ENCODE results near the gene UGT1A5. TPM values are rescaled to one million over a fixed set of nuclear protein-coding genes. Genes with fewer than 3 reads are reported as not detected.

The UGT1A5 gene
- polyA plus RNA-seq, 1 experiment = not detected

DNA sequence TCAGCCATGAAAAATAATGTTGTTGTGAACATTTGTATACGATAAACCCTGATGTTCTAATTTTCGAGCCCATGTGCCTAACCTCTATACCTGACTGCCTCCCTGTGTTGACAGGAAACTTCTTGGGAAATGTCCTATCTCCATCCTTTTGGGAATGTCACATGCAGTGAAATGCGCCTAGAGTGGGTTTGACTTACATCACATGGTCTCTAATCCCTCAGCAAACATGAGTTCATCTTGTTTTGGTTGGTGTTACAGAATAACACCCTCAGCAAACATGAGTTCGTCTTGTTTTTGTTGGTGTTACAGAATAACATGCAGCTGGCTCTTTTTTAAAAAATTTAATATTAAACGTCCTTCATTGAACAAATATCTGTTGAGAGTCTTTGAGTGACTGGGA, 24.4 kb upstream of the UGT1A5 start:
- H3K4me3 ChIP-seq (ENCODE audit: low read depth, low read length) = no peak overlapping the region
- TF ChIP-seq, protein P1, sequence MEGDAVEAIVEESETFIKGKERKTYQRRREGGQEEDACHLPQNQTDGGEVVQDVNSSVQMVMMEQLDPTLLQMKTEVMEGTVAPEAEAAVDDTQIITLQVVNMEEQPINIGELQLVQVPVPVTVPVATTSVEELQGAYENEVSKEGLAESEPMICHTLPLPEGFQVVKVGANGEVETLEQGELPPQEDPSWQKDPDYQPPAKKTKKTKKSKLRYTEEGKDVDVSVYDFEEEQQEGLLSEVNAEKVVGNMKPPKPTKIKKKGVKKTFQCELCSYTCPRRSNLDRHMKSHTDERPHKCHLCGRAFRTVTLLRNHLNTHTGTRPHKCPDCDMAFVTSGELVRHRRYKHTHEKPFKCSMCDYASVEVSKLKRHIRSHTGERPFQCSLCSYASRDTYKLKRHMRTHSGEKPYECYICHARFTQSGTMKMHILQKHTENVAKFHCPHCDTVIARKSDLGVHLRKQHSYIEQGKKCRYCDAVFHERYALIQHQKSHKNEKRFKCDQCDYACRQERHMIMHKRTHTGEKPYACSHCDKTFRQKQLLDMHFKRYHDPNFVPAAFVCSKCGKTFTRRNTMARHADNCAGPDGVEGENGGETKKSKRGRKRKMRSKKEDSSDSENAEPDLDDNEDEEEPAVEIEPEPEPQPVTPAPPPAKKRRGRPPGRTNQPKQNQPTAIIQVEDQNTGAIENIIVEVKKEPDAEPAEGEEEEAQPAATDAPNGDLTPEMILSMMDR (IDR thresholded peaks at IDR 0.05; ENCODE audit: insufficient read depth, low read depth, low read length) = no peak
- H3K27me3 ChIP-seq (ENCODE audit: control insufficient read depth, insufficient read depth, low read length) = no peaks in the 10 kb centered on the region
- H3K36me3 ChIP-seq (ENCODE audit: control insufficient read depth, insufficient read depth, low read length) = no peaks in the 10 kb centered on the region
- no peak for DNase-seq (ENCODE audit: low read depth)
- ChIA-PET POLR2A (no interaction called here), CTCF (no interaction called here)

DNA sequence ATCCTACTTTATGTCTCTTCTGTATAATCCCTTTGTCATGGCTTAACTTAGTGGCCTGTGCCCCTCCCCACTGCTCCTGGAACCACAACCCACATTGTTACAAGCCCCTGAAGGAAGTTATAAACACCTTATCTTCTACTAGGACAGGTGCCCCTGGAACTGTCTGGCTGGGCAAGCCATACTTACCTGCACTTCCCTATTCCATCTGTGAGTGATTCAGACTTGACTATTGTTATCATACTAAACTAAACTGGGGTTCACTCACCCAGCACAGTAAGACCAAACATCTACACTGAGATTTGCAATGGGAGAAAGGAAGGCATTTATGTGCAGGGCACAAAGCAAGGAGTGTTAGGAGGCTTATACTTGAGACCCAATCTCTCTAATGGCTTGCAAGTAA, 23.7 kb upstream of the UGT1A5 start:
- POLR2A ChIA-PET = no interaction called here

DNA sequence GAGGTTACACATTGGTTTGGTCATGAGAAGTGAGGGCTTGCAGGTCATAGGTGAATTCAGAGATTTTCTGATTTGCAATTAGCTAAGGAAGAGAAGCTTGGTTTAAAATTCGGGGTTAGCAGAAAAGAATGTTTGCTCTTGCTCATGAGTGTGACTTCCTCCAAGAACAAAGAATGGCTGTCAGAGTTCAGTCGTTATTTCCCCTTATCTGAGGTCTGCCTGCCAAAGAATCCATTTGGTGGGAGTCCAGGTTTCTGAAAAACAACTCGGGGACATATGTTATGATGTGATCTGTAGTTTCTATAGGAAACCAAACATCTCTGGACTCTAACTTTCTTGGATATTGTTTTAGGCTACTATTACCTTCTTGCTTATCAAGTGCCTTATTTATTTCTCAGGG, 23.2 kb upstream of the UGT1A5 start:
- Histone ChIP-seq H3K36me3 (ENCODE audit: control insufficient read depth, insufficient read depth, low read length) (no peaks in the 10 kb centered on the region), H3K27me3 (ENCODE audit: control insufficient read depth, insufficient read depth, low read length) (no peaks in the 10 kb centered on the region), H3K4me3 (ENCODE audit: low read depth, low read length) (no peak overlapping the region)
- ChIA-PET POLR2A (no interaction called here), CTCF (no interaction called here)
- DNase-seq (ENCODE audit: low read depth) = no peak
- TF ChIP-seq, protein P1 (IDR thresholded peaks at IDR 0.05; ENCODE audit: insufficient read depth, low read depth, low read length) = no peak

More for the DNA sequence above, 23.7 kb upstream of the UGT1A5 start:
- H3K27me3 ChIP-seq (ENCODE audit: control insufficient read depth, insufficient read depth, low read length) = no peaks in the 10 kb centered on the region
- TF ChIP-seq, protein P1 (IDR thresholded peaks at IDR 0.05; ENCODE audit: insufficient read depth, low read depth, low read length) = no peak
- H3K36me3 ChIP-seq (ENCODE audit: control insufficient read depth, insufficient read depth, low read length) = no peaks in the 10 kb centered on the region
- H3K4me3 ChIP-seq (ENCODE audit: low read depth, low read length) = no peak overlapping the region
- no peak for DNase-seq (ENCODE audit: low read depth)
- CTCF ChIA-PET = no interaction called here

DNA sequence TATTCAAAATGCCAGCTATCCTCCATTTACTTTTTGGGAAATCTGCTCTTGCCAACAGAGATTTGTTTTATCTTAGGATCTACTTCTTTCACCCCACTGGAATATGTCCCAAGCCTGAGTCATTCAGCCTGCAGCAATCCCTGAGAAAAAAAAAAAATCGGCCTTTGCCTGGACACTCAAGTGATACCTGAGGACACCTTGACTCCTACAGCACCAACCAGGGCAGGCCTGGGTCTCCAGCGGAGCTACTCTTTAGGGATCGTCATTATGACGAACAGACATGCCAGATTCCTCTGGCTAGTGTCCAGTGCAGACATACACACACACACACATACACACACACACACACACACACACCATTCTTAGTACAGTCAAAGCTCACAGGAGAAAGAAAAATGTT, 22.3 kb upstream of the UGT1A5 start:
- ChIA-PET POLR2A (no interaction called here), CTCF (interaction anchor here (1.8 kb wide), 1 partner anchor 10 kb away, joined by 6 read pairs; no protein-coding TSS in a partner anchor)
- no peaks in the 10 kb centered on the region for H3K36me3 ChIP-seq (ENCODE audit: control insufficient read depth, insufficient read depth, low read length)
- TF ChIP-seq, protein P1 (IDR thresholded peaks at IDR 0.05; ENCODE audit: insufficient read depth, low read depth, low read length) = no peak
- no peak for DNase-seq (ENCODE audit: low read depth)
- H3K27me3 ChIP-seq (ENCODE audit: control insufficient read depth, insufficient read depth, low read length) = no peaks in the 10 kb centered on the region
- no peak overlapping the region for H3K4me3 ChIP-seq (ENCODE audit: low read depth, low read length)

DNA sequence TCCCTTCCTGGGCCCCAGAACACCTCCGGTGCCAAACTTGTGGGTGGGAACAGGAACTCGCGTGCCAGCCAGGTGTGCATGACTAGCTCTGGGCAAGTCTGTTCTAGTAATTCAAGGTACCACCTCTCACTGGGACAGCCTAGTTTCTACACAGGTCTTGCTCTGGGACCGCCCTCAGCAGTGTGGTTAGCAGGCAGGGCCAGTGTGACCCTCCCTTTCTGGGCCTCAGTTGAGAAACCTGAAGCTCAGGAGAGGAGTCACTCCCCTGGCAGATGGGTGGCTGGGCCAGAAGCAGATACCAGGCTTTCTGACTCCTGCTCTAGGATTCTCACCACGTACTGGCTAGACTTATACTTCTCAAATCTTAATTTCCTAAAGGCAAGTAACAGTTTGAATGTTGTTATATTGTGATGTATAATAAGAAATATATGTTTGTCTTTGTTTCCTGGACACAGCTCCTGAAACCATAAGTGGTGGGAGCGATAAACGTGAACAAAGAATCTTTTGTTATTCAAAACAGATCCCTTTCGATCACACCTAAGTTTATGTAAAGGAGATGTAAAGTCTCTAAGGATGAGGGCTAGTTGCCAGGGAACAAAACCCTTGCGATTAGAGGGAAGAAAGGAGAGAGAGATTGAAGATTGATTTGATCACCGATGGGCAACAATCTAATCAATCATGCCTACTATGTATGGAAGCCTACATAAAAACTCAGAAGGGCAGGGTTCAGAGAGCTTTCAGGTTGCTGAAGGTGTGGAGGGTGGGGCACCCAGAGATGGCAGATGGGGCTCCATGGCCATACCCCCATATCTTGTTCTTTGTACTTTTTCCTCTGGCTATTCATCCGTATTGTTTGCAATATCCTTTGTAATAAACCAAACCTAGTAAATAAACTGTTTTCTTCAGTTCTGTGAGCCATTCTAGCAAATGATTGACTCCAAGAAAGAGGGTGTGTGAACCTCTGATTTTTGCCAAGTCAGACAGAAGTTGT, 21.0 kb upstream of the UGT1A5 start:
- POLR2A ChIA-PET = no interaction called here
- H3K27me3 ChIP-seq (ENCODE audit: control insufficient read depth, insufficient read depth, low read length) = no peaks in the 10 kb centered on the region
- no peaks in the 10 kb centered on the region for H3K36me3 ChIP-seq (ENCODE audit: control insufficient read depth, insufficient read depth, low read length)
- H3K4me3 ChIP-seq (ENCODE audit: low read depth, low read length) = no peak overlapping the region
- TF ChIP-seq, protein P1 (IDR thresholded peaks at IDR 0.05; ENCODE audit: insufficient read depth, low read depth, low read length) = no peak
- no peak for DNase-seq (ENCODE audit: low read depth)
- CTCF ChIA-PET = interaction anchor here (1.8 kb wide), 1 partner anchor 11 kb away, joined by 6 read pairs; no protein-coding TSS in a partner anchor

Measured in BJ (cell line).